OCI-M1 (cell line): ENCODE results near the gene JARID2.

Experiments used
- DNase-seq: peaks from one replicate; lab custom pipeline; 2025; lab: John Stamatoyannopoulos, UW

The JARID2 gene

DNA sequence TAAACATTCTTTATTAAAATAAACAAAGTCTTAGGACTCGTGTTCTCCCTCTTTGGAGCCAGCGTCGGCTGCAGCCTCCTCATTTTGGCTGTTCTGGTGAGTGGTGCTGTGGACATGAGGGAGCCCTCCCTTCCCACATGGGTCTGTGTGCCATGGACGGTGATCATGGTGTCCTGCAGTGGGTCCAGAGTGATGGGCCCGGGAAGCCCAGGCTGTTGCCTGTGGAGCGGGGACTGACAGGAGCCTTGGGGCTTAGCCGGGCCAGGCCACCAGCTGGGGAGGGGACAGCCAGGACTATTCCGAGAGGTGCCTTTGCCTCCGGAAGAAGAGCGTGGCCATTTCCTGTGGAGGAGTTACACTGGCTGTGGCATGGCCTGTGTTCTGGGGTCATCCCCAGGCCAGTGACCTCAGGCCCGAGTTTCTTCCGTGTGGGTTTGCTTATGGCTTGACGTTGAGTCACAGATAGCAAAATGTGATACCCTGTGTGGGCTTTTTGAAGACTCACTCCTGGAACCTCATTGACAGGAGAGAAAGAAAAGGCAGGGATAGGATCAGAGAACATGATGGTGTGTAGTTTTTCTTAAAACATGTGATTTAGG lies 263.6 kb downstream of the JARID2 start:
- peak; percentile 55 for DNase-seq

DNA sequence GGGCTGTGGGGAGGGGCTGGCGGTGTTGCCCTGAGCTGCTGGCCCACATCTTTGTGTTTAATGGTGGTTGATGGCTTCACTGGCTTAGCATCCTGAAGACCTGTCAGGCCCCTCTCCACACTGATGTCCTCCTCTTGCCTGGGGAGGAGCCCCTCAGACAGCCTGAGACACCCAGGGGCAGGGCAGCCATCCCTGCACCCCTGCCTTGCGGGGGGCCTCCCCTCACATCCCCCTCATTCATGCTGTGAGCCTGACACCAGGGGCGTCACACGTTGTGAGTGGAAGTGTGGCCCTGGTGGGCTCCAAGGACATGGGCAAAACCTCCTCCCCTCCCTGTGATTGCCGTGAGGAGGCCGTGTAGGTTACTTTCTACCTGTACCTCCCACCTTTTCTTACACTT lies 264.3 kb downstream of the JARID2 start:
- no peak for DNase-seq

DNA sequence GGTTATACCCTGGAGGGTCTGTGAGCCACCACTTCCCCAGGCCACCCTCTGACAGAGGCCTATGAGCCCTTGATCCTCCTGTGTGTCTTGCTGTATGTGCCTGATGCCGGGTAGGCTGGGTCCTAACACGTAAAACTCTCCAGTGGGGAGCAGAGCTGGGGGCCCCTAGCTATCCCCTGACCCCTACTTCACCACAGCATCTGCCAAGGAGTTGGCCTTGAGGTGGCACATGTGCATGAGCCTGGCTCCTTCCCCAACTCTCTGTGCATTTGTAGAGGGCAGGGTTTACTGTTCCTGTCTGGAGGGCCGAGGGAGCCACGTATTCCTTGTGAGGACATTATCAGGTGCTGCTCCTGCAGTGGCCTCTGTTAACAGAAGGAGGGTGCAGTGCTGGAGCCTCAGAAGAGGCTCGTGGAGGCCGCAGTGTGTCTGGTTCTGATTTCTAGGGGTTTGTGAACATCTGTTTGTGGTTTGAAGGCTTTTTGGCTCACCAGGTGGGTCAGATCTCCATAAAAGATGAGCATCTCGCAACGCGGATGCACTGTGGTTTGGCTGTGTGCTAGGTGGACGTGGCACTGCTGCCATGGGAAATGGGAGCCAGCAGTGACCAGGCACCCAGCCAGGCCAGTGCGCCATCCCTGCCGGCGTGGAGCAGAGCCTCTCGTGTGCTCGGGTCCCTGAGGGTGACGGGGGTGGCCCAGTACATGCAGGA lies 264.8 kb downstream of the JARID2 start:
- no peak for DNase-seq

DNA sequence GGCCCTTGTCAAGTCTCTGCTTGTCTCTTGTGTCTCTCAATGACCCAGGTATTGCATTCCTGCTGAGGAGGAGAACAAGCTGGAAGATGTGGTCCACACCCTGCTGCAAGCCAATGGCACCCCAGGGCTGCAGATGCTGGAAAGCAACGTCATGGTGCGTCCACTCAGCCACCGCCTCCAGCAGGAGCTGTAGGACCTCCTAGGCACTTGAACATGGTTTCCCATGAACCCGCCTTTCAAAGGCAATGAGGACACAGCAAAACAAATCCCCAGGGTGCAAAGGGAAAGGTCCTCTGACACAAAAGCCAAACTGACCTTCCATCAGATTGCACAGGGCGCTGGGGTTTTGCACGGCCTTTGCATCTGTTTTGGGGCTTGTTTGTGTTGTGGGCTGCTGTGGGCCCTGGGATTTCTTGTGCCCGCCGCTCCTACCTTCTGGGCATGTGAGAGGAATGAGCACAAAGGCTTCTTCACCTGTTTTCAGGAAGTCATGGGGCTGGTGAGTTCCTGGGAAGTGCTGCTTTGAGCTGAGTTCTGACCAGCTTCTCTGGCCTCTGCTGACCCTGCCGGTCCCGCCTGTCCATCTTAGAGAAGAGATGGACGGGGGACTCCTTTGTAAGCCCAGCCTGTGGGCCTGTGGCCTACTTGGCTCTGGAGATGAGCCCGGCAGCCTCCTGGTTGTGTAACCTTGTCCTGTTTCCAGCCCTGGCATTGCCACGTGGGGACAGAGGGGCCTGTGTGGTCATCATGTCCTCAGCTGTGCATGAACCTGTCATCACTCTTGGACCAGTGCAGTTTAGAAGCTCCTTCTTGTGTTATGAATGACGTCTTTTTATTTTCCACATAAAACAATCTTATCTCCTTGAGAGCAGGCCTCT lies 265.6 kb downstream of the JARID2 start:
- no peak for DNase-seq

DNA sequence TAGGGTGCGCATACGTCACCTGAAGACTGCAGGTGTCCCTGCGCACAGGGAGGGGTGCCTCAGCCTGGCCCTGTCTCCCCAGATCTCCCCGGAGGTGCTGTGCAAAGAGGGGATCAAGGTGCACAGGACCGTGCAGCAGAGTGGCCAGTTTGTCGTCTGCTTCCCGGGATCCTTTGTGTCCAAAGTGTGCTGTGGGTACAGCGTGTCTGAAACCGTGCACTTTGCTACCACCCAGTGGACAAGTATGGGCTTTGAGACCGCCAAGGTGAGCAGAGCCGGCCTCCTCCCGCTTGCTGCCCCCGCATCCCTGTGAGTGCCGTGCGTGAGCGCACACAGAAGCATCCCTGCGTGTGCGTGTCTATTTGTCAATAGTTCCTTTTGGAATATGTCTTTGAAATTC lies 266.3 kb downstream of the JARID2 start:
- no peak for DNase-seq

DNA sequence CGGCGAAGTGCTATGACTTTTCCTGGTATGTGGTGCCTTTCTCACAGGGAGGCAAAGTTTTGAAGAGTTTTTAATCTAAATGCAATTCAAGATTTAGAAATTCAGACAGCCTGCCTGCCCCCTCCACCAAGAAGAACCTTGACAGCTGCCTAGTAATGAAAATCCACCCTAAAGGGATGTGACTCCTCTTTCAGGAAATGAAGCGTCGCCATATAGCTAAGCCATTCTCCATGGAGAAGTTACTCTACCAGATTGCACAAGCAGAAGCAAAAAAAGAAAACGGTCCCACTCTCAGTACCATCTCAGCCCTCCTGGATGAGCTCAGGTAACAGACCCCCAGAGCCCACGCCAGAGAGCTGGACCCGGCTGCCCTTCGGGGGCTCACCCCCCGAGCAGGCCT lies 266.9 kb downstream of the JARID2 start:
- no peak for DNase-seq

DNA sequence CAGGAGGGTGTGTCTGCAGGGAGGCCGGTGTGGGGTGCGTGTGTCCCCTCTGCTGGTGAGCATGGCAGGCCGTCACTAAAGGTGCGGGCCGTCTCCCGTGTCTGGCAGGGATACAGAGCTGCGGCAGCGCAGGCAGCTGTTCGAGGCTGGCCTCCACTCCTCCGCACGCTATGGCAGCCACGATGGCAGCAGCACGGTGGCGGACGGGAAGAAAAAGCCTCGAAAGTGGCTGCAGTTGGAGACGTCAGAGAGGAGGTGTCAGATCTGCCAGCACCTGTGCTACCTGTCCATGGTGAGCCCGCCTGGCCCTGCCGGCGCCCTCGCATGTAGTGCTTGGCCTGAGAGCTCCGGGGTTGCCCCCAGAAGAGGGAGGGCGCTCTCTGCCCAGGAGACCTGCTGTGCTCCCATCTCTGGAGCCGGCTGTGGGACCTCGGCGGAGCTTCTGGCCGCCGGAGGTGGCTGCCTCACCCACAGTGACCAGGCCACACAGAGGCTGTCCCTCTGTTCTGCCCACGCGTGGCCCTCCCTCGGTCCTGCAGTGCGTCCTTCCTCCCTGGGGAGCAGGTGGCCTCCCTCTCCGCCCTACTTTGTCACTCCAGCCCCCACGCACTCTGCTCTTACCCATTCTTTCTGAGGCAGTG lies 267.4 kb downstream of the JARID2 start:
- DNase-seq: no peak

DNA sequence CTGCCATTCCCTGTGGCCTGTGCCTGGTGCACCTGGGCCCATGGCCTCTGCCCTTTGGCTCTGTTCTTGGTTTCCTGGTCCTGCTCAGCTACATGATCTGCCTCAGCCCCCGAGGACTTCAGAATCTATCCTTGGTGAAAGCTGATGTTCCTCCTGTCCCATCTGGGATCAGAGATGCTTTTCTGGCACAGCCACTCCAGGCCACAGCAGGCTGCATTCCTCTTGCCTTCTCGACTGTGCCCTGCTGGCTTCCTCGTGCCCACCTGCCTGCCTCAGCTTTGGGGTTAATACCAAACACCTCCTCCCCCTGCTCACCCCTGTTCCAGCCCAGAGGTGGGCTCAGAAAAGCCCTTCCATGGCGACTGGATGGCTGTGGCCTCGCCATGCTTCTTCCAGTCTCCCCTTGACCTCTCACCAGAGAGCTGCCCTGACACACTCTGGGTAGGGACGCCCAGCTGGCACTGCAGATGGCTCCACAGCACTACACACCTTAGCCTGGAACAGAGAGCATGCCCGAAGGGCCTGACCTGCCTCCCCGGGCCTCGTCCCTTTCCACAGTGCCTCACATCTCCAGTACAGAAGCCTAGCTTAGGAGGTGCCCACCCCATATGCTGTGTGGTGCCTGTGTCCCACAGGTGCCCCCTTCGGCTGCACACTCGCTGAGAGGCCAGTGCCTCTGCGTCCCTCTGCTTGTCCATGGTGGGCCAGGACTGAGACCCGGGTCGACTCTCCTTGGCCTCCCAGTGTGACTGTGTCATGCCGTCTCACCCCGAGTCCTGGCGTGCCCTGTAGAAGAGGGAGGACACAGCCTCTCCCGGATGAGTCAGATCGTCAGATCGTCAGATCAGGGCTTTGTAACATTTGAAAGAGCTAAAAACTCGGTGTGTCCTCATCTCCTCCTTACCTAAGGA lies 268.2 kb downstream of the JARID2 start:
- no peak for DNase-seq

DNA sequence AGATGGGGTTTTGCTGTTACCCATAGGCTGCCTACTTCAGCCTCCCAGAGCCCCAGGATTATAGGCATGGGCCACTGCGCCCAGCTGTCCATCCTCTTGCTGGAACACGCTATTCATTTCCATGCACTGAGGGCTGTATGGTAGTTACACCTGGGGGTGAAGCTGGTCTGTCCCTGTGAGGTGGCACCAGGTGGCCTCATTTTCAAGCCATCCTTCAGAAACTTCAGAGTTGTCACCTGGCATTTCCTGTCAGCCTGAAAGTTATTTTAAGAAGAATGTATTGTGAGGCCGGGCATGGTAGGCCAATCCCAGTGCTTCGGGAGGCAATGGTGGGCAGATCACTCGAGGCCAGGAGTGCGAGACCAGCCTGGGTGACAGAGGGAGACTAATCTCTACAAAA lies 269.4 kb downstream of the JARID2 start:
- no peak for DNase-seq

DNA sequence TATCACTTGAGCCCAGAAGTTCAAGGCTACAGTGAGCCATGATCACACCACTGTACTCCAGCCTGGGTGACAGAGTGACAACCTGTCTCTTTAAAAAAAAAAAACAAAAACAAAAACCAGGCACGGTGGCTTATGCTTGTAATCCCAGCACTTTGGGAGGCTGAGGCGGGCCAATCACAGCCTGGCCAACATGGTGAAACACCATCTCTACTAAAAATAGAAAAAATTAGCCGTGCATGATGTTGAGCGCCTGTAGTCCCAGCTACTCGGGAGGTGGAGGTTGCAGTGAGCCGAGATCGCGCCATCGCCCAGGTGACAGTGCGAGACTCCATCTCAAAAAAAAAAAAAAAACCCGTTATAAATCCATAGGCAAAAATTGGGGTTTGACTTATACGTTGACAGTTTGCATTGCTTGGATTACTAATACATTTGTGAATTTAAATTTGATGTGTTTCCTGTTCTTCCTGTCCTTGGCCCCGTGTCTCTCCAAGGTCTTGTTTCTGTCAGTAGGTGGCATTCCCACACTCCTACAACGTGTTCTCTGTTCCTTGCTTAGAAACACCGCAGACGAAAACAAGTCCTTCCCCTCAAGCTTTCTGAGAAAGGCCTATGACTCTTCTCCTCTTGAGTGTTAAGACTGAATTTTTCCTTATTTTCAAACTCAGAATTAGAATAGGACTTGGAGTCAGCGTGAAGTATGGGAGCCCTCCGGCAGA lies 269.9 kb downstream of the JARID2 start:
- no peak for DNase-seq

DNA sequence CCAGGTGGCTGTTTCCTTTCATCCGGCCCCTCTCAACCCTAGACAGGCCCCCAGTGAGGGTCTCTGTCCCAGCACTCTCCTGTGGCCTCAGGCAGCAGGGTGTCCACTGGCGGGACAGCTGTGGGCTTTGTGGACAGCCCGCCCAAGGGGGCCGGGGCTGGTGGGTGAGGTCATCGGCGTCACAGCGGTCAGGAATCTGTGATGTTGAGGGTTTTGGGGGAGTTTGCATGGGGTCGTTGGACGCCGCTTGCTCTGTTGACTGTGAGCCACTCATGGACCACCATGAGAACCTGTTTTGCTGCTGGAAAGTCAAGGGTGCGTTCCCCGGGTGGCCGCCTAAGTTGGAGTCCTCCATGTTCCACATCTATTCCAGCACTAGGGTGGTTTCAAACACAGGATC lies 270.5 kb downstream of the JARID2 start:
- no peak for DNase-seq

DNA sequence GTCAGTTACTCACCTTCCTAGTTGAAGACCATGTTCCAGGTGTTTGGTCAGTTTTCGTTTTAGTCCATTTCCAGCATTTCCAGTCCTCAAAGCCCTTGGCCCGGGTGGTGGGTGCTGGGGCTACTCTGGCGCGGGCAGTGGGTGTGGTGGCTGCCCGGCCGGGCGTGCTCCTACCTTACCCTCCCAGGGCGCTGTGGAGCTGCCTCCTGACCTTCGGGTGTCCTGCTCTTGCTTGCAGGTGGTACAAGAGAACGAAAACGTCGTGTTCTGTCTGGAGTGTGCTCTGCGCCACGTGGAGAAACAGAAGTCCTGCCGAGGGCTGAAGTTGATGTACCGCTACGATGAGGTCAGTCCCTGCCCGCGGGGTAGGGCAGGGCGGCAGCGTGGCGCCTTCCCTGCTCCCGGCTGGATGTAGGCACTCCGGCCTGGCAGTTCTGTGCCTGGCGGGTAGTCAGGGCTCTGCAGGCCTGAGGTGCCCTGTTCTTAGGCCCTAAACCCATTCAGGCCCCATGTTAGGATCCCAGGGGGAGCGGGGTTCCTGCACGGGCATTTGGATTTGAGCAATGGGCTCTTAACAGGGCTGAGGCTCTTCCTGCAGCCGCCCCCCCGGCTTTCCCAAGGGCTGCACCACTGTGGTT lies 271.2 kb downstream of the JARID2 start:
- no peak for DNase-seq

DNA sequence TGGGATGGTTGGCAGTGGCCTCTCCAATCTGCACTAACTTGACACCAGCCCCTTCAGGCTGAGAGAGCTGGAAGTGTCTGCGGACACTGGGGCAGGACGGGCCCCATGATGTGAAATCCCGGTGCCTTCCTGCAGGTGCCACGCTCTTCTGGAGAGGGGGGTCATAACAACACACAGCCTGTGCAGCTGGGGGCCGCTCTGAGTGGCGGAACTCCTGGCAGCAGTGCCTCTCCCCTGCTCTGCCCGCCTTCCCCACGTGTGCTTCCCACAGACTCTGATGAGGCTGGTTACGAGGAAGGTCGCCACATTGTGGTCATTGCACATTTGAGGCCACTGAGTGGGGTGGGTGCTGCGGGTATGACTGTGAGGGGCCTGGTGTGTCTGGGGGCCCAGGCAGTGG lies 271.7 kb downstream of the JARID2 start:
- DNase-seq: no peak

DNA sequence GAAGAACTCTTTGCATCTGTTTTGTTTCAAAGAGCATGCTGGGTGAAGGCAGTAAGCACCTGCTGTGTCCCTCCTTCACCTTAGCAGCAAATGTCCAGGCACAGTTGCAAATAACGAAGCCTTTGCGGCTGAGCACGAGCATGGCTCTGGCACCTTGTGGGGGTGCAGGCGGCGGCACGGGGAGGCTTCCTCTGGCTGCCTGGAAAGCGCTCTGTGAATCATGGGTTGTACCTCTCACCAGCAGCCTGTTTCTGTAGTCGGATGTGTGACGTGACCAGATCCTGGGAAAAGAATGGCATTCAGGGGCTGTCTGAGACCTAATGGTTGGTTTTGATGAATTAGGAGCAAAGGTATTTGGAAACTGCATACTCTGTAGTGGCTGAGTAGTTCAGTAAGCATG lies 272.2 kb downstream of the JARID2 start:
- no peak for DNase-seq

DNA sequence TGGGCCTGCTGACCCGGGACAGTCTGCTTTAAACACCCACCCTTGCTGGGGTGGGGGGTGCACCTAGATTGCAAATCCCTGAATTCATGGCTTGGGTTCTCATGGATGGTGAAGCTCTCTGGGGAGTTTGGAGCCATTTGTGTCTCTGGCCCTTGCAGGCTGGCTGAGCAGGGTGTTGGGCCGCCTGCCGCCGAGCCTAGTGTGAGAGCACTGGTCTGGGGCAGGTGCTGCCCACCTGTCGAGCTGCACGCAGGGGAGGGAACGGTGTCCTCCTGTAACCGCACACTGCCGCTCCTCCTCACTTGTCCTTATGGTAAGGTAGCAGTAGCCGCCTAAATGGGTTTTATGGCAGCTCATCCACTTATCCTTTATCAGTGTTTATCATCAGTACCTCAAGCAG lies 273.0 kb downstream of the JARID2 start:
- DNase-seq: no peak

DNA sequence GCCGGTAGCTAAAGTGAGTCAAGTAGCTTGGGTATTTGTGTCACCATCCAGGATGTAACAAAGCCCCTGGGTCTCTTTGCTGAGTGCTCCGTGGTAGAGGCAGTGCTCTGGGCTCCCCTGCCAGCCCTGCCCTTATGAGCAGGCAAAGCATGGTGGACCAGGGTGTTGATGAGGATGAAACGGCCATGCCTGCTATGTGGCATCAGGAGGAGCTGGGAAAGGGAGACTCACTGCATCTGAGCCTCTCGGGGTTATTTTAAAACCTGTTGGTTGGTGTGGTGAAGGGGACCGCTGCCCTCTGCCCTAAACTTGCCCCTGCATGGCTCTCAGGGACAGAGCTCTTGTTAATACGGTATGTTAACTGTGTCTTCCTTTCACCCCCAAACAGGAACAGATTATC lies 273.8 kb downstream of the JARID2 start:
- no peak for DNase-seq

DNA sequence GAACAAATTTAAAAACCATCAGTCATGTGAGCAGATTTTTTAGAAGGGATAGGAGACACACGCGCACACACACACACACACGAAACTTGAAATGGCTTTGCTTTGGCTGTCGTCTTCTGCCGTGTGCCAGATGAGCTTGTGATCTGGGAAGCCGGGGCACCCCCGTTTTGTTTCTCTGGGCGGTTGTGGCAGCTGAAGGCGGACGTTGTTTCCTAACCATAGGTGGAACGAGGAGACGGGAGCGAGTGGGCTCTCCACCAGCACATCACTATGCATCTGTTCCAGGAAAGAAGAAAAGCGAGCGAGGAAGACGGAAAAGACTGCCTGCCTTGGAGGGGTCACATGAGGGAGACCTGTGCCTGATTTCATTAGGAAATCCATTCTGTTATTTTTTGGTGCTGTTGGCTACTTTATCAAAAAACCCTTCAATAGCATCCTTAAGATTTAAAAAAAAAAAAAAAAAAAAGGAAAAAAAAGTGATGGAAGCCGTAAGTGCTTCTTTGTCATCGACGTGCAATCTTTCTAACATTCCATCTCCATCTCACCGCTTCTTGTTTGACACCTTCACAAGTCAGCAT lies 274.8 kb downstream of the JARID2 start:
- no peak for DNase-seq

DNA sequence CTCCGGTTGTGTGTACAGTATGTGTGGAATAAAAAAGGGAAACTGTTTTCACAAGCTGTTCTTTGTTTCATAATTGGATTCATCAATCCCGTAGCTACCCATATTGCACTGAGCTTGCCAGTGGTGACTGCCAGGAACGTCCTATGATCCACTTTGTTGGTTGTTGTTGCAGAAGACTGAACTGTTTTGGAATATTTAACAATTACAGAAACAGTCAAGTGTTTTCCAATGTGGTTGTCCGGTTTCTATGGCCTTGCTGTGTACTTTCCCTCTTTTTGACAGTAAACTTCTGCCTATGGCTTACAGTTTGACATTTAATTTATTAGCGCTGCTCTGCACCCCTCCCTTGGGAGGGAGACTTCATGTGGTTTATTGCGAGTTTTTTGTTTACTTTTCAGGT lies 275.7 kb downstream of the JARID2 start:
- DNase-seq: no peak

DNA sequence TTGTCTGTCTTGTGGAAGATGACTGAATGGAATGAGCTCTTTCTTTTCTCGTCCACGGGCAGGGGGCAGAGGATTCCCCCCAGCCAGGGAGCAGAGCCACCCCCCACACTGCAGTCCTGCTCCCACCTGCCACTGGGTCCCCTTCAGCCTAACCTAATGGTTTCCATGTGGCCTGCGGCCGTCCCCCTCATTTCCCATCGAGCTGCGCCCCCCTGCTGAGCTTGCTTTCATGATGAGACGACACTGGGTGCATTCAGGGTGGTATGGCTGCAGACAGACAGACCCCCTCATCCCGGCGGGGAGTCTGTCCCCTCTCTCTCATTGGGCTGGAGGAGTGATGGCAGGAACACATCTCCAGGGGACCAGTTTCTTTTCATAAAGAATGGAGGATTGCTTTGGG lies 276.2 kb downstream of the JARID2 start:
- no peak for DNase-seq

DNA sequence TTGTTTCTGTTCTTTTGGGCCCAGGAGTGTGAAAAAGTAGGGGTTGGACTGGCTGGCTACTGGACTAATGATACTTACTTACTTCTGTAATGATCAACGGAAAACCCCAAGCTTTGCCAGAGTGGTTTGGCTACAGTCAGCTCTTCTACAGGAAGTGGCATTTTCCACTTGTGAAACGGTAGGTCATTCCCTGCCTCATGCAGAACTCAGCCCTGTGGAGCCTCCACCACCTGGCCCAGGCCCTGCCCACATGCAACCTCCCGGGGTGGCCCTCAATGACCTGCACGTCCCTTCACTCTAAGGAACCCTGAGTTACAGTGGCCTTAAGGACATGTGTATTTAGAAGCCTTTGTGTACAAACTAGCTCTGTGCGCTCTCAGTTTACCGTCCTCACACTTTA lies 276.6 kb downstream of the JARID2 start:
- DNase-seq: no peak
